Upper lobe of left lung (tissue), 4 donors: ENCODE results near the gene GDPGP1.

Source experiments
- EP300 ChIP-seq, 4 donors: sonication (generic); formaldehyde crosslinking; IDR thresholded peaks; one replicate each; pipeline ENCODE4 v1.5.1; 2017; ENCODE audit warnings: antibody characterized with exemption in 4 of 4, control low read depth in 2 of 4
- POLR2AphosphoS5 ChIP-seq, 2 donors: sonication (generic); formaldehyde crosslinking; IDR thresholded peaks; one replicate each; pipeline ENCODE4 v1.5.1; 2017; ENCODE audit warnings: antibody characterized with exemption in 2 of 2
- TF ChIP-seq, protein P1 (sequence below), 6 experiments: fragments of 450-650 bp in 4 of 6; fragments of 200-600 bp in 2 of 6; sonication (generic) in 2 of 6; IDR thresholded peaks; one replicate each; pipeline ENCODE4 v1.5.1; 2016 to 2019; ENCODE audit warnings: antibody characterized with exemption in 6 of 6

GRCh38 chr15:90191344-90191687, 42.7 kb upstream of the GDPGP1 start:
- TF ChIP-seq, protein P1, sequence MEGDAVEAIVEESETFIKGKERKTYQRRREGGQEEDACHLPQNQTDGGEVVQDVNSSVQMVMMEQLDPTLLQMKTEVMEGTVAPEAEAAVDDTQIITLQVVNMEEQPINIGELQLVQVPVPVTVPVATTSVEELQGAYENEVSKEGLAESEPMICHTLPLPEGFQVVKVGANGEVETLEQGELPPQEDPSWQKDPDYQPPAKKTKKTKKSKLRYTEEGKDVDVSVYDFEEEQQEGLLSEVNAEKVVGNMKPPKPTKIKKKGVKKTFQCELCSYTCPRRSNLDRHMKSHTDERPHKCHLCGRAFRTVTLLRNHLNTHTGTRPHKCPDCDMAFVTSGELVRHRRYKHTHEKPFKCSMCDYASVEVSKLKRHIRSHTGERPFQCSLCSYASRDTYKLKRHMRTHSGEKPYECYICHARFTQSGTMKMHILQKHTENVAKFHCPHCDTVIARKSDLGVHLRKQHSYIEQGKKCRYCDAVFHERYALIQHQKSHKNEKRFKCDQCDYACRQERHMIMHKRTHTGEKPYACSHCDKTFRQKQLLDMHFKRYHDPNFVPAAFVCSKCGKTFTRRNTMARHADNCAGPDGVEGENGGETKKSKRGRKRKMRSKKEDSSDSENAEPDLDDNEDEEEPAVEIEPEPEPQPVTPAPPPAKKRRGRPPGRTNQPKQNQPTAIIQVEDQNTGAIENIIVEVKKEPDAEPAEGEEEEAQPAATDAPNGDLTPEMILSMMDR (IDR thresholded peaks at IDR 0.05), result no peak
- TF ChIP-seq EP300 (IDR thresholded peaks at IDR 0.05), result no peak
- no peak for TF ChIP-seq POLR2AphosphoS5 (IDR thresholded peaks at IDR 0.05)
